Sigmoid colon (tissue), 7 donors: ENCODE results near the gene SPOP. TPM values are rescaled to one million over a fixed set of nuclear protein-coding genes. Genes with fewer than 3 reads are reported as not detected.

ENCODE experiments used
- DNase-seq: peaks from one replicate; pipeline ENCODE4 v3.0.0-alpha.2; 2019
- H3K27ac ChIP-seq, 4 donors: fragments of 200-600 bp; sonication (generic); one replicate each; pipeline ENCODE4 v1.5.1; 2016 to 2019; ENCODE audit warnings: mild to moderate bottlenecking in 1 of 4
- H3K27me3 ChIP-seq, 3 donors: fragments of 200-600 bp; sonication (generic); one replicate each; pipeline ENCODE4 v1.5.1; 2019; ENCODE audit warnings: mild to moderate bottlenecking in 1 of 3
- H3K36me3 ChIP-seq, 4 donors: fragments of 200-600 bp; sonication (generic); one replicate each; pipeline ENCODE4 v1.5.1; 2016 to 2019
- H3K4me1 ChIP-seq, 4 donors: fragments of 200-600 bp; sonication (generic); one replicate each; pipeline ENCODE4 v1.5.1; 2017 to 2019
- H3K4me3 ChIP-seq, 4 donors: fragments of 200-600 bp; sonication (generic); one replicate each; pipeline ENCODE4 v1.5.1; 2017 to 2019; ENCODE audit warnings: mild to moderate bottlenecking in 2 of 4, moderate library complexity in 1 of 4
- H3K9me3 ChIP-seq, 4 donors: fragments of 200-600 bp in 3 of 4; sonication (generic) in 3 of 4; one replicate each; pipeline versions ENCODE4 v1.5.1 to v1.6.1; 2013 to 2019
- EP300 ChIP-seq, 4 donors: sonication (generic); formaldehyde crosslinking; IDR thresholded peaks; one replicate each; pipeline ENCODE4 v1.6.1; 2017; ENCODE audit warnings: antibody characterized with exemption in 4 of 4
- POLR2A ChIP-seq, 2 donors: fragments of 450-650 bp; IDR thresholded peaks; one replicate each; pipeline ENCODE4 v1.6.1; 2016; ENCODE audit warnings: antibody characterized with exemption in 2 of 2, mild to moderate bottlenecking in 2 of 2, moderate library complexity in 2 of 2
- POLR2AphosphoS5 ChIP-seq, 4 donors: sonication (generic); formaldehyde crosslinking; IDR thresholded peaks; one replicate each; pipeline ENCODE4 v1.6.1; 2017; ENCODE audit warnings: antibody characterized with exemption in 4 of 4
- WGBS, 2 donors: extraction: QIAGEN DNeasy Blood & Tissue Kit; methylation state at CpG; one replicate each; pipeline ENCODE4 v1.1.7; 2013; 5-methylcytosine and 5-hydroxymethylcytosine counted together
- intact Hi-C: fragments of 100-400 bp; cut with DNase I; formaldehyde crosslinking; loops from one replicate; pipeline ENCODE4 v1.15.1; 2023
- polyA plus RNA-seq, 3 donors: library from polyadenylated mRNA; stranded (reverse); fragments of 200-250 nt; gene quantifications; one replicate each; pipeline ENCODE4 v1.2.3, GENCODE V29; 2013
- total RNA-seq, 4 donors: library from RNA; depleted of rRNA; stranded (reverse); fragments of >200 nt; gene quantifications; one replicate each; pipeline ENCODE4 v1.1.0, GENCODE V29; 2016
- TF ChIP-seq, protein P1 (sequence below), 4 experiments: fragments of 450-650 bp in 3 of 4; fragments of 200-600 bp in 1 of 4; IDR thresholded peaks; one replicate each; pipeline ENCODE4 v1.5.1; 2016 to 2019; ENCODE audit warnings: antibody characterized with exemption in 4 of 4, mild to moderate bottlenecking in 3 of 4, moderate library complexity in 2 of 4
- donor health status: healthy with polysubstance abuse.
- donor health status: Bipolar disorder and iron deficiency.
- donor health status: healthy.

Gene SPOP
- total and polyA plus RNA-seq, 7 donors: 33.0 to 332 (median 226) TPM

DNA sequence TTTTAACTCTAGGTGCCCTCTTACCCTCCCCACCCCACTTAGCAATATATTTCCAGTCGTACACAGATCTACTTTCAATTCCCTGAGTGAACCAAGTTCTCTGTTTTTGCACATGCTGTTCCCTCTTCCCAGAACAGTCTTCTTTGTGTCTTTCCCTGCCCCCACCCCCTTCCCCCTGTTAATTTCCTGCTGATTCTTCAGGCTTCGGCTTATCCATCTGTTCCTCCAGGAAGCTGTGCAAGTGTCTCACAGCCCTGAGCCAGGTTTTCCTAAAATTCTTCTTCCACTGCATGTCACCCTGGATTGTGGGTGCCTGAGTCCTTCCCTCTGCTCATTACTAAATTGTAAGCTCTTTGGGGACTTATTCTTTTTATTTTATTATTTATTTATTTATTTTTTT is 12.4 kb upstream of the SPOP start:
- WGBS, 2 donors: 37 to 60% methylated on average over 2 of the region's 2 CpGs
- H3K27ac ChIP-seq: peak overlapping the region; percentile 91 to 97 (median 94)
- intact Hi-C loops: loop anchor here (2.0 to 10.0 kb wide), 4 partner anchors 43 to 275 kb away; partner anchors contain the start of genes NGFR and PHB1

DNA sequence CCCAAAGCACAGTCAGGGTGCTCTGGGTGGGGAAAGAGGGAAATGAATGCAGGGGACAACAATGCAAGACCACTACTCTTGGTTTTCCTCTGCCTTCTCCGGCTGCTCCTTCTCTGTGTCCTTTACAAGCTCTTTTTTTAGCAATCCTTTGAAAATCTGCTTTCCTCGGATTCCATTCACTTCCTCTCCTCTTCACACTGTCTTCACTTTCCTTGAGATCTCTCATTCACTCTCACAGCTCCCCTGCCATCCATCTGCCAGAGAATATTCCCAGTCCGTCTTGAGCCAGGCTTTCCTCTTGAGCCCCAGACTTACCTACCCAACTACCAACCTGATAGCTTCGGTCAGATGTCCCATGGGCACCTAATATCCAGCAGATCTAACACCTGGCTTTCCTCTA is 11.0 kb upstream of the SPOP start:
- Histone ChIP-seq H3K27me3 (no peaks in the 10 kb centered on the region), H3K36me3 (no peaks in the 10 kb centered on the region), H3K9me3 (no peaks in the 10 kb centered on the region), H3K4me1 (peaks cover 0 to 53% (median 45%) of the 10 kb centered on the region in 4 donors), H3K27ac (peak overlapping the region; percentile 91 to 97 (median 94)), H3K4me3 (no peak overlapping the region)
- intact Hi-C loops: no loop called here
- no peak for DNase-seq
- 82 to 89% methylated on average over 4 of the region's 4 CpGs for WGBS, 2 donors
- TF ChIP-seq, protein P1, sequence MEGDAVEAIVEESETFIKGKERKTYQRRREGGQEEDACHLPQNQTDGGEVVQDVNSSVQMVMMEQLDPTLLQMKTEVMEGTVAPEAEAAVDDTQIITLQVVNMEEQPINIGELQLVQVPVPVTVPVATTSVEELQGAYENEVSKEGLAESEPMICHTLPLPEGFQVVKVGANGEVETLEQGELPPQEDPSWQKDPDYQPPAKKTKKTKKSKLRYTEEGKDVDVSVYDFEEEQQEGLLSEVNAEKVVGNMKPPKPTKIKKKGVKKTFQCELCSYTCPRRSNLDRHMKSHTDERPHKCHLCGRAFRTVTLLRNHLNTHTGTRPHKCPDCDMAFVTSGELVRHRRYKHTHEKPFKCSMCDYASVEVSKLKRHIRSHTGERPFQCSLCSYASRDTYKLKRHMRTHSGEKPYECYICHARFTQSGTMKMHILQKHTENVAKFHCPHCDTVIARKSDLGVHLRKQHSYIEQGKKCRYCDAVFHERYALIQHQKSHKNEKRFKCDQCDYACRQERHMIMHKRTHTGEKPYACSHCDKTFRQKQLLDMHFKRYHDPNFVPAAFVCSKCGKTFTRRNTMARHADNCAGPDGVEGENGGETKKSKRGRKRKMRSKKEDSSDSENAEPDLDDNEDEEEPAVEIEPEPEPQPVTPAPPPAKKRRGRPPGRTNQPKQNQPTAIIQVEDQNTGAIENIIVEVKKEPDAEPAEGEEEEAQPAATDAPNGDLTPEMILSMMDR (IDR thresholded peaks at IDR 0.05): no peak
- TF ChIP-seq POLR2A (IDR thresholded peaks at IDR 0.05) (no peak), EP300 (IDR thresholded peaks at IDR 0.05) (no peak), POLR2AphosphoS5 (IDR thresholded peaks at IDR 0.05) (no peak)

More for the DNA sequence above, 12.4 kb upstream of the SPOP start:
- TF ChIP-seq POLR2A (IDR thresholded peaks at IDR 0.05) (no peak), POLR2AphosphoS5 (IDR thresholded peaks at IDR 0.05) (no peak), EP300 (IDR thresholded peaks at IDR 0.05) (no peak)
- TF ChIP-seq, protein P1 (IDR thresholded peaks at IDR 0.05): no peak
- peaks cover 0 to 59% (median 51%) of the 10 kb centered on the region in 4 donors for H3K4me1 ChIP-seq
- H3K4me3 ChIP-seq: no peak overlapping the region
- no peaks in the 10 kb centered on the region for H3K36me3 ChIP-seq
- no peaks in the 10 kb centered on the region for H3K27me3 ChIP-seq
- DNase-seq: no peak
- H3K9me3 ChIP-seq: no peaks in the 10 kb centered on the region

DNA sequence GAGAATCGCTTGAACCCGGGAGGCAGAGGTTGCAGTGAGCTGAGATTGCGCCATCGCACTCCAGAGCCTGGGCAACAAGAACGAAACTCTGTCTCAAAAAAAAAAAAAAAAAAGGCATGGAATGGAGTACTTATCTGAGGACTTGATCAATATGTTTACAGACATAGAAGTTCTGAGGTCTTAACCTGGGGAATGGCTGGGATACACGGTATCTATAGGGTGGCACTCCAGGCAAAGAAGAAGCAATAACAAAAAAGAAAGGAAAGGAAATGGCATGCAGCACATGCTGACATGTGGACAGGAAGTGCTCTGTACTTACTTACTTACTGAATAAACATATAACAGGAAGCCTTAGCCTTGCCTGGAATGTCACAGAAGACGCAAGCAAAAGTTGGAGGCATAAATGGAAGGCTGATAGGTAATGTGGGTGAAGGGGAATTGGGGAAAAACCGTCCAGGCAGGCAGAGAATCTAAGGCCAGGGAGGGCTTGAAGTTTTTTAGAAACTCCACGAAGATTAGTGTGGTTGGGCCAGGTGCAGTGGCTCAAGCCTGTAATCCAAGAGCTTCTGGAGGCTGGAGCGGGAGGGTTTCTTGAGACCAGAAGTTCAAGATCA is 10.1 kb upstream of the SPOP start:
- no peaks in the 10 kb centered on the region for H3K9me3 ChIP-seq
- no peaks in the 10 kb centered on the region for H3K36me3 ChIP-seq
- TF ChIP-seq EP300 (IDR thresholded peaks at IDR 0.05) (peak in 1 of 4 donors; percentile 48), POLR2AphosphoS5 (IDR thresholded peaks at IDR 0.05) (peak; percentile 34 to 75 (median 55)), POLR2A (IDR thresholded peaks at IDR 0.05) (no peak)
- TF ChIP-seq, protein P1 (IDR thresholded peaks at IDR 0.05): no peak
- H3K4me1 ChIP-seq: peaks cover 0 to 46% (median 41%) of the 10 kb centered on the region in 4 donors
- DNase-seq: no peak
- peak overlapping the region; percentile 91 to 97 (median 94) for H3K27ac ChIP-seq
- no peaks in the 10 kb centered on the region for H3K27me3 ChIP-seq
- intact Hi-C loops: no loop called here
- H3K4me3 ChIP-seq: no peak overlapping the region
- 63 to 71% methylated on average over 10 of the region's 10 CpGs for WGBS, 2 donors

DNA sequence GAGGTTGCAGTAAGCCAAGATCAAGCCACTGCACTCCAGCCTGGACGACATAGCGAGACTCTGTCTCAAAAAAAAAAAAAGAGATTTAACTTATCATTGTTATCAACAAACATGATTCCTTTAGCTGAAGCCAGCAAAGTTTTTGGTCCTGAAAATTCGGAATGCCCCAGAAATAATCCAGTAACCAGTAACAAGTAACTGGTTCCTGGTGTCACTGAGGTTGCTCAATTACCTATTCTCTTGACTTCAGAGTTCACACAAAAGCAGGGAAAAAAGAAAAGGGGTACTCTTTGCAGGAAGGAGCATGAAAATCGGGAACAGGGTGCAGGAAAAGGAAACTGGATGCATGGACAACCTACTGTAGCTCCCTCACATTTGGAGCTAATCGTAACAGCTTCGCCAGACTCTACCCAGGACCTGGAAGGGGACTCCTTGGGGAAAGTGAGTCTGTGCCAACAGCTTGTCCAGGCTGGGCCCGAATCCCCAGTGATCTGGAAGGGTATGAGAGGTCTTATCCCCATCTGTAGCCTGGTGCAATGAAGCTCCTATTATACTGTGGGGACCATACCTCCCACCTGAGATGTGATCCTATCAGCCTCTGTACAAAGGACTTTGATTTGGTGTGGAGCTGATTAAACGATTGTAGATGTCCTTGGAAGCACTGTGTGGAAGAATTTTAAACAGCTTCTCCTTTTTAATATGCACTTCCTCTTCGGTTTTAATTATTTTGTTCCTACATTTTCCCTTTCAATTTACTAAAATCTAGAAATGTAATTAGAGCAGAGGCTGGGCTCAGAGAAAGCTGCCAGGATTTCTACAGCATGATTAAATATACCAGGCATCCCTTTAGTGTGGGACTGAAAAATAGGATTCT is 3.4 kb upstream of the SPOP start:
- WGBS, 2 donors: 71 to 73% methylated on average over 9 of the region's 9 CpGs
- TF ChIP-seq EP300 (IDR thresholded peaks at IDR 0.05) (no peak), POLR2AphosphoS5 (IDR thresholded peaks at IDR 0.05) (no peak), POLR2A (IDR thresholded peaks at IDR 0.05) (no peak)
- TF ChIP-seq, protein P1 (IDR thresholded peaks at IDR 0.05): no peak
- Histone ChIP-seq H3K36me3 (no peaks in the 10 kb centered on the region), H3K27ac (peak overlapping the region in 2 of 4 donors; percentile 1 to 48), H3K27me3 (no peaks in the 10 kb centered on the region), H3K4me1 (peaks cover 0 to 10% (median 5%) of the 10 kb centered on the region in 4 donors), H3K9me3 (no peaks in the 10 kb centered on the region), H3K4me3 (no peak overlapping the region)
- DNase-seq: no peak
- intact Hi-C loops: no loop called here
